Left hindlimb (tissue), 1 donor: ENCODE results near the gene ZCCHC12.
"Not testable (repeated sequence)": the region's sequence is repeated elsewhere in the genome, so short reads cannot be mapped to it uniquely, and the experiment has no call there.

ENCODE experiments used
- DNase-seq: peaks from one replicate; pipeline ENCODE4 v3.0.0-alpha.2; 2018

ZCCHC12 gene

GRCh38 chrX:118823263-118824172 lies at the start of gene ZCCHC12:
Gene ZCCHC12 (plus strand): TSS chrX:118823824. CDS start chrX:118825245, 1,421 bp downstream.
- peak; percentile 59 for DNase-seq

DNA sequence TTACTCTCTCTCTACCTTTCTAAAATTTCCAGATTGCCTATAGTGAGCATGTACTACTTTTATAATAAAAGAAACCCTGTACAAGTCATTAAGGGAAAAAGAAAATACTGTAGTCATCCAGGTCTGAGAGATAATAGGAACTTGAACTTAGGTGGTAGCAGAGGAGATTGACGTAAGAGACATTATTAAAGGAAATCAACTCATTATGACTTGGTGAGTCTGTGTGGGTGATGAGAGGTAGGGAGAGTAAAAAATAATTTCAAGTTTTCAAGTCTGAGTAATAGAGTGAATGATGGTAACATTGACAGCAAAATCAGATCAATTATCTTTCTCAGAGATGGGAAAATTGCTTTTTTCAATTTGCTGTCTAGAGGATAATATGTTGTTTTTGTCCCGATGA lies 44.0 kb upstream of the ZCCHC12 start:
- DNase-seq = no peak

GRCh38 chrX:118780509-118780908 lies 43.1 kb upstream of the ZCCHC12 start:
- DNase-seq = no peak

DNA sequence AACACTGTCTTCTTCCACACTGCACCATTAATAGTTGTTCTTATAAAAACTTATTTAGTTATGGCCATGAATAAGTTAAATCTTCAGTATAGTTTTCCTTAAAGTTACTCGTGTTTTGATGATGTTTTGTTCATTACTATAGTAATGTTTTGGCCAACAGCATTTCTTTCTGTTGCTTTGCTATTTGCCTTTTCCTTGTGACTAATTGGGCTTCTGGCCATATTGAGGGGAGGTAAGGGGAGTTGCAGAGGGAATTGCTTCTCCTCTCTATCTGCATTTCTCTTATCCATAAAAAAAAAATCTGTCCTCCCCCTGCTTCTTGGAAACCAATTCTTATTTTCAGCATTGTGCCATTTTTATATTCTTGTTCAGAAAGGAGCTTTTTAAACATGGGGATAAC lies 42.7 kb upstream of the ZCCHC12 start:
- DNase-seq = no peak

GRCh38 chrX:118795528-118796280 lies 27.9 kb upstream of the ZCCHC12 start:
- no peak for DNase-seq

- DNase-seq = no peak
These were observed 20.8 kb upstream of the ZCCHC12 start for GRCh38 chrX:118802857-118803256.

DNA sequence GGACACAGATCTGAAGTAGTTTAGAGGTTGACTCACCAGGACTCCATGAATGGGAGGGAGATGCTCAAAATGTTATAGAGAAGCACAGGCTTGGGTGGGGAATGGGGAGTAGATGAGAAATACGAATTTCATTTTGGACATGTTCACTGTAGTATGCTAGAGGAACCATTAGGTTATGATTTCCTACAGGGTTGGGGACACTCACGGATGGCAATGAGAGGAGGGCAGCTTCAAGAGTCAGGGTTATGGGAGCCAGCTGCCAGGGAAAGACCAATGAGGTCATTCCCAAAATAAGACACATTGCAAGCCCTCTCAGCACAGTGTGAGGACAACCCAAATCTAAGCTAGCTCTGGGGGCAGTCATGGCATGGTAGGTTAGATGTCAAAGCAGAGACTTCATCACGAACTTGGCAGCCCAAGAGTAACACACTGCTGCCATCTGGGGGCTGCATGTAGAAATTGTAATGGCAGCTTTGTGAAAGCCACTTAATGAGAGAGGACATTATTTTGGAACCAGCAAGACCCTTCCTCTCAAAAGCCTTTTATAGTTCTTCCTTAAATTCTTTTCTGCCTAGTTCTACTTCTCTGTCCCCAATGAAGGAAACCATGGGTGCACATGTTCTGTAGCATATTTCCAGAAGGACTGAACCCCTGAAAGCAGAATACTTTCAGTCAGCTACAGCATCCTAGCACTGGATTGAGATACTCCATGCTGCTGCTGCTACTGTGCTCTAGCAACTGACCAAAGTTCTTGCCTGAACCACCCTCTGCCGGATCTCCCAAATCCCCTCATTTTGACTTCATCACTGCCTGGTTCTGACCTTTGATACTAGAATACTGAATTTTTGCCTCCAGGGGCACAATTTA lies 16.2 kb upstream of the ZCCHC12 start:
- no peak for DNase-seq

DNA sequence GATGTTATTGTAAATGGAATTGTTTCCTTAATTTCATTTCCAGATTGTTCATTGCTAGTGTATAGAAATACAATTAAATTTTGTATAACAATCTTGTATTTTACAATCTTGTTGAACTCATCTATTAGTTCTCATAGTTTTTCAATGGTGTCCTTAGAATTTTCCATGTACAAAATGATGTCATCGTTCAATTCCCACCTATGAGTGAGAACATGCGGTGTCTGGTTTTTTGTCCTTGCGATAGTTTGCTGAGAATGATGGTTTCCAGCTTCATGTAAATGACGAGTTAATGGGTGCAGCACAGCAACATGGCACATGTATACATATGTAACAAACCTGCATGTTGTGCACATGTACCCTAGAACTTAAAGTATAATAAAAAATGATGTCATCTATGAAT lies 6.4 kb upstream of the ZCCHC12 start:
- not testable (repeated sequence) for DNase-seq

DNA sequence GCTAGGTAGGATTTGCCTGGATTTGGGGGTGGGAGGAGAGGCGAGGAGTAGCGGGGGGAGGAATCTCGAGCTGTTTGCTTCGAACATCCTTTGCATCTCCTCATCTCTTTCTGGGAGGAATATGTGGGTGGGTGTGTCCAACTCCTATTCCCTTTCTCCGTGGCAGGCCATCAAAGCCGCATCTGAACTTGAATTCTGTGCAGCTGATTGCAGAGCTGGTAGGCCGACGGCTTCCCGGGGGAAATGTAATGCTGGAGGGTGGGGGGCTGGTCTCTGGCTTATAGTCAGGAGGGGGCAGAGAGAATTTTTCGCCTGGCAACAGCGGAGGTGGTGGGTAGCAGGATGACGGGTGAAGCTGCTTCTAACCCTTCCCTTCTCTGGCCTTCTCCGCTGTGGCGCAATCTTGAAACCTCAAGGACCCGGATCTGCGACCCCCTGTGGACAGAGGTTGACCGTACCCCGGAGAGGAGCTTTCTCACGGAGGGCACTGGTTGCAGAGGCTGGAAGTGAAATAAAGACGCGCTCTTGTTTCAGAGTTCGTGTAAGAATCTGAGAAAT lies 628 bp downstream of the ZCCHC12 start:
- no peak for DNase-seq

GRCh38 chrX:118825227-118825626 lies 1.6 kb downstream of the ZCCHC12 start:
- DNase-seq = no peak

- peak; percentile 66 for DNase-seq
These were observed 15.8 kb downstream of the ZCCHC12 start for GRCh38 chrX:118839334-118839958.

- no peak for DNase-seq
These were observed 24.1 kb downstream of the ZCCHC12 start for GRCh38 chrX:118847676-118848075.

- no peak for DNase-seq
These were observed 30.0 kb downstream of the ZCCHC12 start for GRCh38 chrX:118853596-118853995.

DNA sequence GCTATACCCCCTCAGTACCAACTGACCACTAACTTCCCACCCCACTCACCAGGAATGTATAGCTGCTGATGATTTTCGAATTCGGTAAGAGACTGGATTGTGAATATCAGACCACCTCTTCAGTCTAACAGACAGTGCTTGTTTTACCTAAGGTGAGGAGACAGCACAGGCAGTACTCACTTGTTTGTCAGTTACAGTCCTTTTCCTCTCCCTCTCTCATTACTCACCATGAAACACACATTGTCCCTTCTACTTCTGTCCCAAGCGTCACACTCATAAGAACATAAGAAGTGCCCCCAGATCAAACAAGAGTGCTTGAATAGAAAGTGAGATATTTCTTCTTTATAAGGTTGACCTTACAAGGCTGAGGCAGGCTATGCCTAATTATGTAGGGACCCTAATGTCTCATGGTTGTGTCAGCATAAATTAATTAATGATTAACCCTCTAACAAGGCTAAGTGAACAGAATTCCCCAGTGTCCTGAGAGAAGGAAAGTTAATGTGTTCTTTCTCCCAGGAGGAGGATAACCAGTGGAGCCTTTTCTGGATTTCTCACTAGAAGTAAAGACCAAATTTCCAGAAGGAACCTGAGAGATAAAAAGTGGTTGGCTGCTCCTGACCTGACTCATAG lies 32.2 kb downstream of the ZCCHC12 start:
- DNase-seq = no peak

DNA sequence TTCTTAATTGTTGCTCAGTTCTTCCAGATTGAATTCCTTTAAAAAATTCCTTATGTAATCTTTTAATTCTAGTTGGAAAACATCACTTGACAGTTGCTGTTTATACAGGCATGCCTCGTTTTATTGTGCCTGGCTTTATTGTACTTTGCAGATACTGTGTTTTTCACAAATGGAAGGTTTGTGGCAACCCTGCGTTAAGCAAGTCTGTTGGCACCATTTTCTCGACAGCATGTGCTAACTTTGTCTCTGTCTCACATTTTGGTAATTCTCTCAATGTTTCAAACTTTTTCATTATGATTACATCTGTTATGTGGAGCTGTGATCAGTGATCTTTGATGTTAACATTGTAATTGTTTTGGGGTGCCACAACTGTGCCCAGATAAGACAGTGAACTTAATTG lies 33.4 kb downstream of the ZCCHC12 start:
- DNase-seq = no peak

DNA sequence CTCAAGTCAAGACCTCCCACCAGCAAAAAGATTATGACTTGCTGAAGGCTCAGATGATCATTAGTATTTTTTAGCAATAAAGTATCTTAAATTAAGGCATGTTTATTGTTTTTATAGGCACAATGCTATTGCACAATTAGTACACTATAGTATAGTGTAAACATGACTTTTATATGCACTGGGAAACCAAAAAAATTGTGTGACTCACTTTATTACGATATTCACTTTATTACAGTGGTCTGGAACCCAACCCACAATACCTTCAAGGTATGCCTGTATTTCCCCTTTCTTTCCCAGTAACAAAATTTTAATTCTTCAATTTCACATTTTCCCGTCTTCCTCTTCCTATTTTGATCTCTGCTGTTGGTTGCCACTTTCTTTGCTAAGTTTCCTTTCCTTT lies 37.7 kb downstream of the ZCCHC12 start:
- DNase-seq = no peak

DNA sequence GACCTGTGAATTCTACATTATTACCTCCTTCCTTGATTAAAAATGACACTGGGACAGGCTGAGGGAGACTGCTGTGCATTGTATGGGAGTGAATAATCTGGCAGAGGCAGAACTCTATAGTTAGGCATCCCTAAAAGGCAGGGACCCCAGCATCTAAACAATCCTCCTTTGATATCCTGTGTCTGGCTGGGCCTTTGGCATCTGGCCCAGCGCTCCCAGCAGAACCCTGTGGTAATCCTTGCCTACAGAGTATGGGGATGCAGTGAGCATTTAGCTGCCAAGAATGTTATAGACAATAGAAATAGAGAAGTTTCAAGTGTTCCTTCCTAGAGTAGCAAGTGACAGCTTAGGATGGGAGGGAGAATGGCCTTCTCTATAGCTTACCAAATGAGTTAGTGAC lies 38.5 kb downstream of the ZCCHC12 start:
- DNase-seq = no peak

DNA sequence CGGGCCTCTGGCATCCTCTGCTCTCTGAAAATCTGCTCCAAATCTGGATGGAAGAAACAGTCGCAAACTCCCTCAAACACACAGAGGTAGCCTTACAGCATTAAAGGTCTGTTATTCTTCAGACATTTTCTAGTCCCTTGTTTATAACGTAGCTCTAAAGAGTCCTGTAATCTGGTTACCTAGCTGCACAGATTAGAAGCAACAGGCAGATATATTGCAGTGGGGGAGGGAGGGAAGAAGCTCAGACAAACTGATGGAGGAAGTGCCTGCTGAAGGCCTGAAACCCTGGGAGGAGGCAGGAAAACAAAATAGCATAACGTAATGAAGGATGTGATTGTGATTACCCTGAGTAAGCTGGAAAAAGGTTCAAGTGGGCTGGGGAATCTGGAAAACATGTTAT lies 39.4 kb downstream of the ZCCHC12 start:
- DNase-seq = no peak

- peak; percentile 43 for DNase-seq
These were observed 40.5 kb downstream of the ZCCHC12 start for GRCh38 chrX:118864063-118864635.

- no peak for DNase-seq
These were observed 41.6 kb downstream of the ZCCHC12 start for GRCh38 chrX:118865231-118865630.

- no peak for DNase-seq
These were observed 43.6 kb downstream of the ZCCHC12 start for GRCh38 chrX:118867251-118867650.
